Anterior cingulate cortex (tissue), 58 donors: Measurements from ENCODE around the gene NKPD1.

Experiments used
- DNase-seq, 58 donors: peaks; one replicate each; lab custom pipeline; 2025; lab: John Stamatoyannopoulos, UW

The NKPD1 gene

DNA sequence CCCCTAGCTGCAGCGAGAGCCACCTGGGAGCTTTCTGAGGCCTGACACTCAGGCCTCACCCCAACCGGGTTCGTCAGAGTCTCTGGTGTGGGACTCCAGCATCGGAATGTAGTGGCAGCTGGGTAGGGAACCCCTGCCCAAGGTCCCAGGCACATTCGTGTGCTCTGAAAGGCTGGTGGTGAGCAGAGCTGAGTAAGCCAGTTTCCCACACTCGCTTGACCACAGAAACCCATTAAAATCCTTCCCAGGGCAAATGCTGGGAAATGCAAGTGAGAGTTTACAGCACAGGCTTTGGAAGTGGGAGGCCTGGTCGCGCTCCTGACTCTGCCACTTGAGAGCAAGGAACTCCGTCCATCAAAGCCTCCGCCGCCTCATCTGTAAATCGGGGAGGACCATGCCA lies 13.0 kb upstream of the NKPD1 start:
- no peak for DNase-seq

DNA sequence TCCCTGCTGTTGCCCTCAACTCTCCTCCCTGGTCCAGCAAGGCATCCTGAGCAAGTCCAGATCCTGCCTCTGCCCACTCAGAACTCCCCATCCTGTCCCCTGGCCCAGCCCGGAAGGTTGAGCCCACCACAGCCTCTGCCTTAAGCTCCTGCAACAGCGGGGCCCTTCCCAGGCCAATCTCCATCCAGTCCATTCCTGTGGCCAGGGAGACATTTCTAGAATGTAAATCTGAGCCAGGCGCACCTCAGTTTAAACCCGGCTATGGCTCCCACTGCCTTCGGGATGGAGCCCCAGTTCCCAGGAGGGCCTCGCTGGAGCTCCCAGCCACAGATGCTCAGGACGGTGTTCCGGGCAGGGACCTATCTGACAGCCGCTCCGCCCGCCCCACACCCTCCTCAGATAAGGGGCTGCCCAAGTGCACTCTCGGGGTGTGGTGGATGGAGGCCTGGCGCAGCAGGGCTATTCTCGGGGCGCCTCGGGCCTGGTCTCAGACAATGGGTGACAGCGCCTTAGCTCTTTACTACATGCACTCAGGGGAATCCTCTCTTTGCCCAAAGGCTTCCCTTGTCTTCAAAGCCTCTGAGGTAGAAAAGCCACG lies 11.9 kb upstream of the NKPD1 start:
- DNase-seq, result no peak

GRCh38 chr19:45172173-45172572 lies 11.4 kb upstream of the NKPD1 start:
- no peak for DNase-seq

GRCh38 chr19:45171211-45171623 lies 10.4 kb upstream of the NKPD1 start:
- DNase-seq, result no peak

- no peak for DNase-seq
Measured at GRCh38 chr19:45170146-45171106, 9.6 kb upstream of the NKPD1 start.

DNA sequence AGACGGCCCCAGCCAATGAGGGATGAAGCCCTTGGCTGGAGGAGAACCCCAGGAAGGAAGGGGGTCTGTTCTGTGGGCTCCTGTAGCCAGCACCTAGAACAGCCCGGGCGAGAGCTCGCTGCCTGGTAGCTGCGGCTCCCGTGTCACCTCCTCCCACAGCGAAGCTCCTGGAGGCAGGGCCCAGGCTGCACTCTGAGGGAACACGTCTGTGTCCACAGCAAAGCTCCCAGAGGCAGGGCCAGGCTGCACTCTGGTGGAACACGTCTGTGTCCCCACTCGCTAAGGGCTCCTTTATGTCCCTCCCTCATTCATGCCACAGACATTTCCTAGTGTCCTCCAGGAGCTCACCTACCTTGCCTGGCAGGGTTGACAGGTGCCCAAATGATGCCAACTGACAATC lies 8.8 kb upstream of the NKPD1 start:
- no peak for DNase-seq

DNA sequence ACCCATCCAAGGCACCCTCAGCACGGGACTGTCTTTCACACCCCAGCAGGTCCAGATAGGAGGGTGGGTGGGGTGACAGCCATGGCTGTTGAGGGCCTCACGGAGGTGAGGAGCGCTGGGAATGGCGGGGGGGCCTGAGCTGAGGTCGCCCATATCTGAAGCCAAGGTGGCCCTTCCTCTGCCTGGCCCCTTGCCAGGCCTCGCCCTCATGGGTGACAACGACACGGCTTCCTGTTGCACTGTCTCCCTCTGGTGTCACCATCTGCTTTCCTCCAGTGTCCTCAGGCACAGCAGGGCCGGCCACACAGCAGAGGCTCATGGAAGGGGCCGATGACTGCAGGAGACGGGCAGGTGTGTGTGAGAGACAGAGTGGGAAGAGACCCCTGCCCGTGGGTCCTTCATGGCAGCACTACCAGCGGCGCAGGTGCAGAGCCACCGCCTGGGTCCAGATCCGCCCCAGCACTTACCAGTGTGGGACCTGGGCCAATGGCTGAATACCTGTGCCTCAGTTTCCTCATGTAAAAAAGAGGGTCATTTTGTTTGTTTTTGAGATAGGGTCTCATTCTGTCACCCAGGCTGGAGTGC lies 8.1 kb upstream of the NKPD1 start:
- no peak for DNase-seq

- no peak for DNase-seq
Measured at GRCh38 chr19:45166723-45167252, 6.0 kb upstream of the NKPD1 start.

GRCh38 chr19:45164577-45165335 lies 4.0 kb upstream of the NKPD1 start:
- no peak for DNase-seq

DNA sequence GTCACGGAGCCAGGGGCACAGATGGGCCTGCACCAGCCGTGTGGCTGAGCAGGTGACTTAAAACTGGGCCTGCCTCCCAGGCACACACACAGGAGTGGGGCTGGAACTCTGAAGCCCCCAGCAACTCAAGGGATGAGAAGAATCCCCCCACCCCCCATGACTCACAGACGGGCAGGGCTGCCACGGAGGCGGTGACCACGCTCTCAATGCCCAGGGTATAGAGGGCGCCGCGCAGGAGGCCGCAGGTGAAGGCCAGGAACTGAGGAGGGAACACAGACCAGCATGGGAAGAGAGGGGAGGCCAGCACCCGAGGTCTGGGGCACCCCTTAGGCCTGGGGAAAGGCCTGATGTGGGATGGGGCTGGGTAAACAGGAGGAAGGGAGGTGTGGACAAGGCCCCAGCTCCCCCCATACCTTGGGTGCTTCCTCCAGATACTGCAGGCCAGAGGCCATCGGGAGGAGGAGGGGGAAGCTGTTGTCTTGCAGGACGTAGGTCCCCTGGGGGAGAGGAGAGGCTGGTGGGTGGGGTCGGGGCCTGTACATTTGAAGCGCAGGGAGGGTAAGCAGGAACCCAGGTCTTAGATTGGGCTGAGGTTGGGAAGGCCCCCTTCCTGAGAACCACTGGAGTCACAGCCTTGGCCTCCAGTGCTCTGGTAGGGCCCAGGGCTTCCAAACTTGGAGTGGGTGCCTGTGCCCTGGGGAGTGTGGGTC lies 3.1 kb upstream of the NKPD1 start:
- DNase-seq, result no peak

DNA sequence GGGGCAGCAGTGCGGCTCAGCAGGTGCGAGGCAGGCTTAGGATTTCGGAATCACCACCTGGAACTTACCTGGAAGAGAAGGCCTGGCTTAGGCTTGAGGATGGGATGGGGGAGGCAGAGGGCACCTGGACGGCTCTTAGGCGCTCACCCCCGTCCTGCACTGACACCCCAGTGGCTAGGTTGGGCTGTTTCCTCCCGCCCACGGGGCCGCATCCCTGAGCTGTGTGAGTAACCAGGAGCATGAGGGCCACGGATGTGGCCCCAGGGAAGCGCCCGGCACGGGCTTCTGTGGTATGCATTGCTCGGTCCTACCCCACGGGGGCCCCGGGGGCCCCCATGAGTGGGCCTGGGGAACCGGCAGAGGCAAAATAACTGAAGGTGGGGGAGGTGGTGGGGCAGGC lies 2.4 kb upstream of the NKPD1 start:
- DNase-seq, result no peak

DNA sequence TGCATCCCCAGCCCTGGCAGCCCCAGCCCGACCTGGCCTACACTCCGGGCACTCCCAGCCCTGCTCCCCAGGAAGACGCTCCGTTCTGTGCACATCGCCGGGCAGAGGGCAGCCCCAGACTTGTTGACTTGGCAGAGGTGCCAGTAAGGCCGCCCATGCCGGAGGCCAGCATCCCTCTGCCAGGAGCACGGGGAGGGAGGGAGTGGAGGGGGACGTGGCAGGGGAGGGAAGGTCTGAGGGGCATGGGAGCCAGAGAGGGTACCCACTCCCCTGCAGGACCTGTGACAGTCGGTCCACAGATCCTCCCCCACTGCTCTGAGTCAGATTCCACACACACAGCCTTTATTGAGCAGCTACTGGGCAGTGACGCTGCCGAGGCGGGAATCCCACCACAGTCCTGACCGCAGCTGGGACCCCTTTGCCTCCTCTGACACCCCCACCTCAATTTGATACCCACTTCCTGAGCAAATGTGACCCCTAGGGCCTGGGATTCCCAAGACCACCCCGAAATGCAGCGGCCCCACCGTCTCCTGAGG lies 1.9 kb upstream of the NKPD1 start:
- no peak for DNase-seq

- peak in 4 of 58 donors; percentile 3 to 25 (median 8) for DNase-seq
Measured at GRCh38 chr19:45161738-45162607, 1.2 kb upstream of the NKPD1 start.

DNA sequence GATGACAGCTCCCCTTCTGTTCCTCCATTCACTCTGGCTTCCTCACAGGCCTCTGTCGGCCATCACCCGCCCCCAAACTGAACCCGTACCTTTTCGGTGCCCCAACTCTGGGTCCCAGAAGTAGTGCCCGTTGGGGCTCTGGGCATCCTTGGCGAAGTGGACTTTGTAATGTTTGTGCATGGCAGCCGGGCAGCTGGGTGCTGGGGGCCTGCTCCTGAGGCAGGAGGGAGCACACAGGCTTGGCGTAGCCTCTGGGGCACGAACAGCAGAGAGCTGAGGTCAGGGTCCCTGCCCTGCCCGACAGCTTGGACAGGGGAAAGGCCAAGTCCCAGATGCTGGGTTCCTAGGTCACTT lies 834 bp downstream of the NKPD1 start:
- DNase-seq, result no peak

GRCh38 chr19:45159210-45159970 lies 1.4 kb downstream of the NKPD1 start:
- DNase-seq, result no peak

DNA sequence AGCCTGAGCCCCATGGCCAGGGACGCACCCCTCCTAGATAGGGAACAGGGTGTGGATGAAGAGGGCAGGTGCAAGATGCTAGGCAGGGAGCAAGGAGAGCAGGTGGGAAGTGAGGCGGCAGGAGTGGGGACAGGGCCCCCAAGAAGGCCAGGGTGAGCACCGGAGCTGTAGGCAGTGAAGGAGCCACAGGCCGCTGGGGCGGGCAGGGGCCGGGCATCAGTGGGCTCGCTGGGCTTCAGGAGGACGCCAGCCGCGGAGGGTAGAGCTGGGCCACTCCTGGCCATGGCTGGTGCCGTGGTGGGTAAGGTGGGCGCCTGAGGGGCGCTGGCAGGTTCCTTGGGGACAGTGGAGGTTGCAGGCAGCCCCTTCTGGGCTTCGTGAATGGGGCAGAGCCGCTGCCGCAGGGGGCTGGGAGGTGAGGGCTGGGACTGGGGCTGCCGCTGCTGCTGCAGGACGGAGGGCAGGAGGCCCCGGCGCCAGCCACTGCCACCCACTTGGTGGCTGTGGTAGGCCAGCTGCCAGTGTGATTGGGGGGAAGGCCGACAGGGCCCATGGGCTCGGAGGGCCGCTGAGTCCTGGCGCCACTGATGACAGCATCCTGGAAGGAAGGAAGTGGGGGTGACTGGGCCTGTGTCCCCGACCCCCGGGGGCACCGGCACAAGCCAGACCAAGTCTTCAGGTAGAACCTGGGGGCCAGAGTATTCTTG lies 2.1 kb downstream of the NKPD1 start:
- DNase-seq, result no peak

GRCh38 chr19:45156751-45157150 lies 4.0 kb downstream of the NKPD1 start:
- DNase-seq, result no peak
